SW480 (cell line): ENCODE measurements around the gene BGN.

Experiments used
- DNase-seq: peaks from one replicate; pipeline ENCODE4 v3.0.0-alpha.2; 2016; ENCODE audit warnings: low spot score

Gene BGN

GRCh38 chrX:153507484-153508178 is 12.9 kb downstream of the BGN start:
- peak; percentile 44 for DNase-seq

- DNase-seq = no peak
These were observed 14.8 kb downstream of the BGN start for GRCh38 chrX:153509592-153509991.

- no peak for DNase-seq
These were observed 15.6 kb downstream of the BGN start for GRCh38 chrX:153510383-153510782.

GRCh38 chrX:153511784-153512500 is 17.2 kb downstream of the BGN start:
- DNase-seq = no peak

DNA sequence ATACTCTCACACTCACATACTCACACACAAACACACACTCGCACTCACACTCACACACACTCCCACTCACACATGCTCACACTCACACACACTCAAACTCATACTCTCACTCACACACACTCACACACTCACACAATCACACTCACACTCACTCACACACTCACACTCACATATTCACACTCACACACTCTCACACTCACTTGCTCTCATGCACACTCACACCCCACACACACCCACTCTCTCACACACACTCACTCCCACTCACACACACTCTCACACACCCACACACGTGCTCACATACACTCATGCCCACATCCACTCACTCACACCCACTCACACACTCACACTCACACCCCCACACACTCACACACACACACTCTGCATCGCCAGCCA is 17.7 kb downstream of the BGN start:
- DNase-seq = no peak

GRCh38 chrX:153513265-153513664 is 18.5 kb downstream of the BGN start:
- DNase-seq = no peak

DNA sequence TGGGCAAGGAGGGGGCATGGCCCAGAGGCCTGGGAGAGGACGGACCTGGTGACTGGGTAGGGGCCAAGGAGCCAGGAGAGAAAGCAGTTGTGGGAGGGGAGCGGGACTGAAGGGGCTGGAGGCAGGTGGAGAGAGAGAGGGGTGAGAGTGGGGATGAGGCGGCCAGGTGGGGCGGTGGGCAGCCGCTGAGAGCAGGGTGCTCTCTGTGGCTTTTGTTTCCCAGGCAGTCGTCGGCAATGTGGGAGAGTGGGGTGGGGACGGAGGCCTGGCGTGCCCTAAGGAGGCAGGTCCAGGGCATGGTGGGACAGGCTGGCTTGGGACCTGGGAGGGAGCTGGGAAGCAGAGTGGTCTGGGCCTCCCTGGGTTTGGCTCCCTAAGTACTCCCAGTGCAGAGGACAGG is 19.5 kb downstream of the BGN start:
- DNase-seq = no peak

DNA sequence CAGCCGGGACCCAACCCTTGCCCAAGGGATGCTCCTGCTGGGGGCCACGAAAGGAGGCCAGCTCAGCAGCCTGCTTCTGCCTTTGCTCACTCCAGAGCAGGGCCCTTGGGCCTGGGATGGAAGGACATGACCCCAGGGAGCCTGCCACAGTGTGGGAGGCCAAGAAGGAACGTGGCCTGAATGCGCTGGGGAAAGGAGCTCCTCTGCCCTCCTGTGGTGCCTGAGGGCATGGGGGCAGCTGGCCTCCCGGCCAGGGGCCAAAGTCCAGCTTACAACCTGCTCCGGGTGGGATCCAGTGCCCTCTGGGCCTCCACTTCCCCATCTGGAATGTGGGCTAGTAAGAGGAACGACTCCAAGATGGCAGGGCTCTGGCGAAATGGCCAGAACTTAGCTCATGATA is 20.7 kb downstream of the BGN start:
- DNase-seq = no peak

DNA sequence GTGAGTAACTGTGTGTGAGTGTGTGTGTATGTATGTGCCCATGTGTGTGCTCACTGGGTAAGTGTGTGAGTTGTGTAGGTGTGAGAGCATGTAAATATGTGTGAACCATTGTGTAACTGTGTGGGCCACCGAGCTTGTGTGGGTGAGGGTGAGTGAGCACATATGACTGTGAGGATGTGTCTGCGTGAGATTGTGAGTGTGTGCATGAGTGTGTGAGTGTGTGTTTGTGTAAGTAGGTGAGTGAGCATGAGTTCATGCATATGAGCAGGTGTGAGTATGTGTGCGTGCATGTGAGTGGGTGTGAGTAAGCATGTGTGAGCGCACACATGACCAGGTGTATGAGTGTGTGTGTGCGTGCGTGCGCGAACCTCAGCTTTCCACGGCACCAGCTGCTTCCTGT is 21.3 kb downstream of the BGN start:
- DNase-seq = no peak

- no peak for DNase-seq
These were observed 22.6 kb downstream of the BGN start, which contains the start of gene ATP2B3 for GRCh38 chrX:153517423-153517822. Gene ATP2B3 (plus strand): TSS chrX:153517642. CDS start chrX:153536248, 18,606 bp downstream.

DNA sequence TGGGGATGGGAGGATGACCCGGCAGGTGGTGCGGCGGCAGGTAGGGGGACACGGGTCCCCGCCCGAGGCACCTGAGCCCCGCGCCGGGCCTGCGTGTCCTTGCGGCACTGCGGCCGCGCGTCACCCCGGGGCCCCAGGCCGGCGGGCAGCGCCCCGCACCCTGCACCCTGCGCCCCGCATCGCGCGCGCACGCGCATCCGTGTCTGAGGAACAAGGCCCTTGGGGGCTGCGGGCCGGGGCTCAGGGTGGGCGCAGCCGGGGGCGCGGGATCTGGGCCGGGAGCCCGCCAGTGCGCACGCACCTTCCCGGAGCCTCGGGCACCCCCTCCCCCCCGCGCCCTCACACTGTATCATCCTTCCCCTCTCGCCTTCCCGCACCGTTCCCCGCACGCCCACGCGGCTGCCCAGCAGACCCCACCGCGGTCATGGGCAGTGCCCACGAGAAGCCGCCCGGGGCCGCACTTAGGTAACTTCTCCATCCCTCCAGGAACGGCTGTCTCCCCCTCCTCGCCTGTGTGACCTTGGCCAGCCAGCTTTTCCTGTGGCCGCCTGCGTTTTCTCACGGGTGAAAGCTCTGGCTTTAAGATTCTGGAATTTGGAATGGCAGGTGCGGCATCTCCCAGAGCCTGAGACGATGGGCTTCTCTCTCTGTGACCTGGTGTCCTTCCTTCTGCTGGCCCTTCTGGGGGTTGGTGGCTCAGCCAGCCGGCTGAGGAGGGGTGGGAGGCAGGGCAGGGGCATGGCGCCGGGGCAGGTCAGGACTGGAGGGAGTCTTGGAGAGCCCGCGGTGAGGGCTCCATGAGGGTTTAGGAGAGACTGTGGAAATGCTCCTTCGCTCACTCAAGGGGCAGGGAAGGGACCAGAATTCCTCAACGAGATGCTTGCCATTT is 23.4 kb downstream of the BGN start:
- DNase-seq = no peak

- DNase-seq = no peak
These were observed 24.9 kb downstream of the BGN start for GRCh38 chrX:153519569-153520286.

GRCh38 chrX:153520287-153520917 is 25.6 kb downstream of the BGN start:
- DNase-seq = no peak

DNA sequence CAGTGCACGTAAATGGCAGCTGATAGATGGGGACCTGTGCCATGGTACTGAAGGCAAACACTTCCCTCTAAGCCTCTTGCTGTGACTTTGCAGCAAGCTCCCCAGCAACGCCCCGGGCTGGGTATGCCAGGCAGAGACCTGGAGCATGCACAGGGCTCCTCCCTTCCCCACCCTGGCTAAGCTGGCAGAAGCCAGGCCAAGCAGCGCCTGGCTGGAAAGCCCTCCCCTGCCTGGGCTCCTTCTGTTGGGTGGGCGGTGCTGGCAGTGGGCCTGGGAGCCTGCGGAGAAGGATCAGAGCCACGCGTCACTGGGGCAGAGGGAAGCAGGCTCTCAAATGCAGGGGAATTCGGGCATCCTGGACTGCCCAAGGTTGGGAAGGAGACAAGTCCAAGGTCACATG is 26.3 kb downstream of the BGN start:
- no peak for DNase-seq

DNA sequence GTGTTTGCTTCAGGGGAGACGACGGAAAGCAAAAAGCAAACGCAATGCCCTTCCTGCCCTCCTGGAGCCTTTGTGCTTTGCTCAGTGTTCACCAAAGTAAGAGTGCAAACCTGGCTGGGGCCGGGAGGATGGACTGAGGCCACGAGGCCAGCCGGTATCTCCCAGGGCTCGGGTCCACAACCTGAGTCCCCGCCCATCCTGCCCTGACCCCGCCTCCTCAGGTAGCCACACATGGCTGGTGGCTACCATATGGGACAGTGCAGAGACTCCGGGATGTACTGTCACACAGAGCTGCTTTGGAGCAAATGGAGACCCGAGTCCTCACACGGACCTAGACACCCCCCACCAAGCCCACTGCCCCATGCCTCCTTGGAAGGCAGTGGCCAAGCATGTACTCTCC is 27.5 kb downstream of the BGN start:
- DNase-seq = no peak

- no peak for DNase-seq
These were observed 28.5 kb downstream of the BGN start for GRCh38 chrX:153523269-153523668.

DNA sequence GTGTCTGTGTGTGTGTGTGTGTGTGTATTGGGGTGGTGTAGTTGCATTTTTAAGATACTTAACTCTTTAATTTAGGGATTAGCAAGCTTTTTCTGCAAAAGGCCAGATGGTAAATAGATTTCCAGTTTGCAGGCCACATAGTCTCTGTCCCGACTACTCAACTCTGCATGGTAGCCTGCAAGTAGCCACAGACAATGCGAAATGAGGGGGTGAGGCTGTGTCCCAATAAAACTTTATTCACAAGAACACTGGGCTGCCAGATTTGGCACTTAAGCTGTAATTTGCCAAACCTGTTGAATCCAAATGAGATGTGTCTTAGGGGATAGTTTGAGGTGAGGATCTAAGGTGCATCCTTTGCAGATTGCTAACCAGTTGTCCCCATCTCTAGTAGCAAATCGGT is 29.5 kb downstream of the BGN start:
- no peak for DNase-seq

DNA sequence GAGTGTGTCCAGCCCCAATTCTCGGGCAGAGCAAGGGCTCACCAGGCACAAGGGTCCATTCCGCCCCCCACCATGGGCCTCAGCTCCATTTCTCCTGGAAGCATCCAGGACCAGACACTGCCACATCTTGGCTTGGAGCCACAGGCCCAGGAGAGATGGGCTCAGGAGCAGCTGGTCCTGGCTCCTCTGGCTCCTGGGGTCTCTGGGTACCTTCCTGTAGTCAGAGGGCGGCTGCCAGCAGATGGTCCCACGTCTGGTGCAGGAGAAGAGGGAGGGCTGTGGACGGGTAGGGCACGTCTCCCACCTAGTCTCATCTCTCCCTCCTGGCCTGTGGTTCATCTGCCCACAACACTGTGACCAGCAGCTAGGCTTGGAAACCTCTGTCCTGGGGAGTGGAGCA is 30.7 kb downstream of the BGN start:
- DNase-seq = no peak

DNA sequence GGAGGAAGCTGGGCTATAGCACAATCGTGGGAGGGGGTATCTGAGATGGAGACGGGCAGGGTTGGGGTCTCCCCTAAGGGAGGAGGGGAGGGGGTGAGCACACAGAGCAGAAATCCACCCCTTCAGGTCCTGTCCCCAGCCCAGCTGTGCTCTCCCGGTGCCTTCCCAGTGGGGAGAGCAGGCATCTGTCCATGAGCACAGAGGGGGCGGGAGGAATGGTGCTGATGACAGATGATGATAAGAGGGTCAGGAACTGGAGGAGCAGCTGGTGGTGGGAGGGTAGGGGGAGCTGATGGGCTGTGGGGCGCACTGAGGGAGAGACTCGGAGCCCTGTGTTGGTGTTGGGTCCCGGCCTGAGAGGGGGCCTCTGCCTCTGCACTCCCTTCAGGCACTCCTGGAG is 31.3 kb downstream of the BGN start:
- no peak for DNase-seq

DNA sequence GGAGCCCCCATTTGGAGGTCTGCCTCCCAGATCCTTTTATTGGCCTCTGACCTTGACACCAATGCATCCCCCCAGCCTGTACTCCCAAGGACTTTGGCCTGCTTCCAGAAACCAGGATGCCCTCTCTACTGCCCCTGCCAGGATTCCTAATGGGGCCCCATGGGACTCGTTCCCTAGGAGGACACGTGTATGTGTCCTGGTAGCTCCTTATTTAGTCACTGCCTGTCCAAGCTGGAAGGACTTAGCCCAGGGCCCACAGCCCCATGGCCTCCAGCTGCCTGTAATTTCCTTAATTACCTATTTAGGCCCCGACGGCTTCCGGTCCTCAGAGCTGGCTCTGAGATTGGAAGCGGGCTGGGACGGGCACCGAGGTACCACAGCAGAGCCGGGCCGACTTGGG is 32.0 kb downstream of the BGN start:
- DNase-seq = no peak

DNA sequence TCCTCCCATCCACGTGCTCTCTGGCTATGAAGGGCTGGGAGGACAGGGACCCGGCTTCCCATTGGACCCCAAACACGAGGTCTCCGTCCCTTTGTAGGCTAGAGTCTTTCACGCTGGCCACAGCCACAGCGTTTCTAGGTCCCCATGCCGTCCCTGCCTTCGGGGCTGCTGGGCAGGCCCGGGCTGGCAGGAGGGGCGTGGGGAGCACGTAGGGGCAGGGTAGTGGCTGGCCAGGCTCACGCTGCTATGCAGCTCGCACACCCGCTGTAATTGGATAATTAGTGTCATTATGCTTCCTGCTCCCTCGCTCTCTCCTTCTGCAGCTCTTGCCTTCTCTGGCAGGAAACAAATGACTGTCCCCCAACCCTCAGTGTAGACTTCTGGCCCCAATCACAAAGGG is 32.4 kb downstream of the BGN start:
- DNase-seq = no peak
